GM12801 (cell line): ENCODE measurements around the gene PCDHGA7.

Source experiments
- TF ChIP-seq, protein P1 (sequence below): IDR thresholded peaks from one replicate; pipeline ENCODE4 v1.5.1; 2011; ENCODE audit warnings: control low read depth; ENCODE audit not compliant: insufficient read length; ENCODE audit errors: extremely low read depth

PCDHGA7 gene

DNA sequence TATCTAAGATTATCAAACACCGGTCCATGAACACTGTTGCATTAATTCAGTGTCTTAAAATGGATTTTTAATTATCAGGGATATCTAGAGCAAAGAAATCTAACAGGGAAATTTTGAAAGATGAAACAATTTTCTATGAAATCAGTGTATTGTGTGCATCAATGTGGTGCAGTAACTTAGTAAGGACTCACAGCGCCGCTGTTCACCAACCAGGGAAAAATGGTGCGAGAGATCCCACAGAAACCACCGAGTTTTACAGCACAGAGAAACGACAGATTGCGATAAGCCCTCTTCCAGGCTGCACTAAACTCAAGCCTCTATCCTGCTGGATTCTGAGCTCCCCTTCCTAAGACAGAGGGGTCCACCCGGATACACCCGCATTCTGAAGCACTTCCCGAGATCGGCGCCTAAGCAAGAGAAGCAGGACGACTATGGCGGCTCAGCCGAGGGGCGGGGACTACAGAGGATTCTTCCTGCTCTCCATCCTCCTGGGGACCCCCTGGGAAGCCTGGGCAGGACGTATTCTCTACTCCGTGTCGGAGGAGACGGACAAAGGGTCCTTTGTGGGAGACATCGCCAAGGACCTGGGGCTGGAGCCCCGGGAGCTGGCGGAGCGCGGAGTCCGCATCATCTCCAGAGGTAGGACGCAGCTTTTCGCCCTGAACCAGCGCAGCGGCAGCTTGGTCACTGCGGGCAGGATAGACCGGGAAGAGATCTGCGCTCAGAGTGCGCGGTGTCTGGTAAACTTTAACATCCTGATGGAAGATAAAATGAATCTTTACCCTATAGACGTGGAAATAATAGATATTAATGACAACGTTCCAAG, at the start of gene PCDHGA7:
TSS of gene PCDHGA7 (plus strand) at position 274 of the 826 bp plus-strand sequence. CDS start at position 432, 158 bp downstream.
- TF ChIP-seq, protein P1, sequence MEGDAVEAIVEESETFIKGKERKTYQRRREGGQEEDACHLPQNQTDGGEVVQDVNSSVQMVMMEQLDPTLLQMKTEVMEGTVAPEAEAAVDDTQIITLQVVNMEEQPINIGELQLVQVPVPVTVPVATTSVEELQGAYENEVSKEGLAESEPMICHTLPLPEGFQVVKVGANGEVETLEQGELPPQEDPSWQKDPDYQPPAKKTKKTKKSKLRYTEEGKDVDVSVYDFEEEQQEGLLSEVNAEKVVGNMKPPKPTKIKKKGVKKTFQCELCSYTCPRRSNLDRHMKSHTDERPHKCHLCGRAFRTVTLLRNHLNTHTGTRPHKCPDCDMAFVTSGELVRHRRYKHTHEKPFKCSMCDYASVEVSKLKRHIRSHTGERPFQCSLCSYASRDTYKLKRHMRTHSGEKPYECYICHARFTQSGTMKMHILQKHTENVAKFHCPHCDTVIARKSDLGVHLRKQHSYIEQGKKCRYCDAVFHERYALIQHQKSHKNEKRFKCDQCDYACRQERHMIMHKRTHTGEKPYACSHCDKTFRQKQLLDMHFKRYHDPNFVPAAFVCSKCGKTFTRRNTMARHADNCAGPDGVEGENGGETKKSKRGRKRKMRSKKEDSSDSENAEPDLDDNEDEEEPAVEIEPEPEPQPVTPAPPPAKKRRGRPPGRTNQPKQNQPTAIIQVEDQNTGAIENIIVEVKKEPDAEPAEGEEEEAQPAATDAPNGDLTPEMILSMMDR: no peak

GRCh38 chr5:141338538-141339306, 43.8 kb upstream of the PCDHGA7 start, which contains the start of gene PCDHGA2:
PCDHGA2 (plus strand) TSS chr5:141338760.
- TF ChIP-seq, protein P1: no peak

- TF ChIP-seq, protein P1: no peak
These were observed 39.8 kb upstream of the PCDHGA7 start for GRCh38 chr5:141342773-141343172.

- TF ChIP-seq, protein P1: no peak
These were observed 39.1 kb upstream of the PCDHGA7 start, which contains the start of gene PCDHGA3 for GRCh38 chr5:141343242-141343952. PCDHGA3 (plus strand) TSS chr5:141343829; CDS start chr5:141344034, 205 bp downstream.

DNA sequence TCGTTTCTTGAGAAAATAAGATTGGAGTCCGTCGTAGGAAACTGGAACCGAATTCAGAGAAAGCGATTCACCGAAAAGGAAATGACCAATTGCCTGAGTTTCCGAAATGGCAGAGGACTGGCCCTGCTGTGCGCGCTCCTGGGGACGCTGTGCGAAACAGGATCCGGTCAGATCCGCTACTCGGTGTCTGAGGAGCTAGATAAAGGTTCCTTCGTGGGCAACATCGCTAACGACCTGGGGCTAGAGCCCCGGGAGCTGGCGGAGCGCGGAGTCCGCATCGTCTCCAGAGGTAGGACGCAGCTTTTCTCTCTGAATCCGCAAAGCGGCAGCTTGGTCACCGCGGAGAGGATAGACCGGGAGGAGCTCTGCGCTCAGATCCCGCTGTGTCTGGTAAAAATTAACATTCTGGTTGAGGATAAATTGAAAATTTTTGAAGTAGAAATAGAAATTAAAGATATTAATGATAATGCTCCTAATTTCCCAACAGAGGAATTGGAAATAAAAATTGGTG, 38.5 kb upstream of the PCDHGA7 start:
- TF ChIP-seq, protein P1: no peak

DNA sequence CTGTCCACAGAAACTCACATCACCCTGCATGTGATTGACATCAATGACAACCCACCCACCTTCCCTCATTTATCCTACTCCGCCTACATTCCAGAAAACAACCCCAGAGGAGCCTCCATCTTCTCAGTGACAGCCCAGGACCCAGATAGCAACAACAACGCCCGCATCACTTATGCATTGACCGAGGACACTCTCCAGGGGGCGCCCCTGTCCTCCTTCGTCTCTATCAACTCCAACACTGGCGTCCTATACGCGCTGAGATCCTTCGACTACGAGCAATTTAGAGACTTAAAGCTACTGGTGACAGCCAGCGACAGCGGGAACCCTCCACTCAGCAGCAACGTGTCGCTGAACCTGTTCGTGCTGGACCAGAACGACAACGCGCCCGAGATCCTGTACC, 37.2 kb upstream of the PCDHGA7 start:
- TF ChIP-seq, protein P1: no peak
